HepG2 (cell line): ENCODE data around the gene PHTF2. TPM values are rescaled to one million over a fixed set of nuclear protein-coding genes. Genes with fewer than 3 reads are reported as not detected.

ENCODE experiments used
- ATAC-seq: fragments of 200-7000 bp; cut with Tn5 transposase; 3 replicates; pipeline ENCODE4 v1.9.1; 2020; ENCODE audit warnings: mild to moderate bottlenecking, moderate library complexity
- BruUV-seq: library from RNA; stranded (reverse); fragments of 400-500 nt; replicated peaks from 2 replicates; lab custom pipeline; 2021; lab: Mats Ljungman, UMichigan
- CTCF ChIA-PET: fragments of 300-600 bp; formaldehyde crosslinking; extraction: SDS; loops from one replicate; lab custom pipeline; 2021; ENCODE audit warnings: low total read pairs, inconsistent platforms, low intra/inter-chr PET ratio; lab: Yijun Ruan, JAX
- POLR2A ChIA-PET: fragments of 350-600 bp; sonication (Branson Sonifier 250); formaldehyde crosslinking; loops from one replicate; lab custom pipeline; 2020; ENCODE audit warnings: antibody characterized with exemption, inconsistent platforms; lab: Yijun Ruan, JAX
- DNase-seq: peaks from one replicate; pipeline ENCODE4 v3.0.0-alpha.2; 2015; ENCODE audit warnings: low spot score
- FAIRE-seq: peaks from 3 replicates; lab custom pipeline; 2011; peaks lifted over from hg19 to GRCh38; lab: Jason Lieb, UNC
- H2AFZ ChIP-seq: one replicate; pipeline ENCODE4 v1.6.1; 2011; ENCODE audit warnings: low read length, inconsistent platforms
- H3K27ac ChIP-seq: fragments of 300-600 bp; 3 replicates; pipeline ENCODE4 v1.8.0; 2011; ENCODE audit warnings: mixed run types, mild to moderate bottlenecking, mixed read lengths, low read length, inconsistent platforms; ENCODE audit not compliant: insufficient read depth; ENCODE audit errors: extremely low read length
- H3K27me3 ChIP-seq, 2 experiments: fragments of 200-600 bp in 1 of 2; 2 replicates in 1 of 2; 3 replicates in 1 of 2; pipeline versions ENCODE4 v1.6.0 to v1.8.0; 2011; ENCODE audit warnings: low read length in 2 of 2, mild to moderate bottlenecking in 2 of 2, moderate library complexity in 2 of 2, inconsistent platforms in 1 of 2; ENCODE audit not compliant: insufficient read depth in 2 of 2, control insufficient read depth in 1 of 2
- H3K36me3 ChIP-seq, 2 experiments: fragments of 200-600 bp in 1 of 2; replicated peaks in 1 of 2; 2 replicates in 1 of 2; 3 replicates in 1 of 2; pipeline versions ENCODE4 v1.5.1 to v1.8.0; 2011; ENCODE audit warnings: low read length in 2 of 2, inconsistent platforms in 1 of 2; ENCODE audit not compliant: insufficient read depth in 2 of 2, control insufficient read depth in 1 of 2
- H3K4me1 ChIP-seq: 2 replicates; pipeline ENCODE4 v1.5.1; 2012; ENCODE audit warnings: low read length, inconsistent platforms; ENCODE audit not compliant: insufficient read depth
- H3K4me2 ChIP-seq: 2 replicates; pipeline ENCODE4 v1.6.0; 2011; ENCODE audit warnings: low read depth, low read length, inconsistent platforms
- H3K4me3 ChIP-seq, 3 experiments: fragments of 200-600 bp in 1 of 3; sonication (generic), shearing (Covaris generic) in 1 of 3; replicated peaks in 1 of 3; 2 replicates each; pipeline ENCODE4 v1.5.1; 2011 to 2016; ENCODE audit warnings: low read length in 3 of 3, inconsistent platforms in 2 of 3, low read depth in 2 of 3, mild to moderate bottlenecking in 2 of 3, control low read depth in 1 of 3, mixed read lengths in 1 of 3; ENCODE audit not compliant: insufficient read depth in 1 of 3
- H3K79me2 ChIP-seq: one replicate; pipeline ENCODE4 v1.6.1; 2011; ENCODE audit warnings: low read length, inconsistent platforms; ENCODE audit not compliant: insufficient read depth
- H3K9ac ChIP-seq: 2 replicates; pipeline ENCODE4 v1.6.0; 2011; ENCODE audit warnings: mild to moderate bottlenecking, low read depth, low read length, inconsistent platforms; ENCODE audit not compliant: insufficient read depth
- H3K9me3 ChIP-seq: 2 replicates; pipeline ENCODE4 v1.5.1; 2012; ENCODE audit warnings: mild to moderate bottlenecking, low read length
- H4K20me1 ChIP-seq: 2 replicates; pipeline ENCODE4 v1.6.0; 2011; ENCODE audit warnings: inconsistent platforms, mild to moderate bottlenecking, low read length, moderate library complexity; ENCODE audit not compliant: insufficient read depth
- GLI4 ChIP-seq: sonication (generic); formaldehyde crosslinking; IDR thresholded peaks from 2 replicates; pipeline ENCODE4 v1.5.1; 2020; ENCODE audit warnings: missing genetic modification reagents, mild to moderate bottlenecking, moderate library complexity, borderline replicate concordance
- MAFF ChIP-seq: IDR thresholded peaks from 2 replicates; pipeline ENCODE4 v1.6.1; 2011; ENCODE audit warnings: low read depth, low read length, improper control_type of control experiment
- MAFK ChIP-seq, 2 experiments: IDR thresholded peaks in 1 of 2; conservative IDR thresholded peaks in 1 of 2; 2 replicates each; pipeline ENCODE4 v1.6.1; 2011; ENCODE audit warnings: improper control_type of control experiment in 2 of 2, low read length in 2 of 2
- SCMH1 ChIP-seq: sonication (generic); formaldehyde crosslinking; IDR thresholded peaks from 2 replicates; pipeline ENCODE4 v1.9.0; 2021; ENCODE audit warnings: missing genetic modification reagents, mild to moderate bottlenecking, borderline replicate concordance
- WGBS: methylation state at CpG from one replicate; pipeline ENCODE4 v1.1.6; 2017; ENCODE audit warnings: low lambda C conversion rate; 5-methylcytosine and 5-hydroxymethylcytosine counted together
- in situ Hi-C: cut with HindIII; loops from 2 replicates; pipeline ENCODE4 v1.10.0; 2017; ENCODE audit warnings: low pct_unique_long_range_greater_than_20kb; ENCODE audit not compliant: extremely low pct_ligation_motif_present
- intact Hi-C: fragments of 100-400 bp; cut with micrococcal nuclease; formaldehyde crosslinking; loops from one replicate; pipeline ENCODE4 v1.10.0; 2022; ENCODE audit not compliant: unreplicated experiment
- polyA plus RNA-seq, 8 experiments: library from polyadenylated mRNA; depleted of rRNA in 3 of 8; stranded (reverse) in 7 of 8; unstranded in 1 of 8; fragments of >200 nt; fragmentation: Illumina TruSeq in 4 of 8; extraction: Trizol in 4 of 8; gene quantifications; 2 replicates each; pipeline versions ENCODE4 v1.2.1 to v1.2.3, GENCODE V29; 2011 to 2016; ENCODE audit warnings: low read depth in 4 of 8, missing spikeins in 1 of 8, mixed read lengths in 1 of 8; ENCODE audit not compliant: insufficient read depth in 1 of 8
- total RNA-seq, 5 experiments: library from RNA; depleted of rRNA; stranded (reverse); fragments of >200 nt; fragmentation: Illumina TruSeq; extraction: Trizol; gene quantifications; 2 replicates each; pipeline ENCODE4 v1.2.3, GENCODE V29; 2016; ENCODE audit warnings: low read depth in 1 of 5

The PHTF2 gene
- total and polyA plus RNA-seq, 2 of the 13 experiments (the other 11 are each of a cell fraction or from before 2014, with no cell fraction given) = 7.4 to 10.2 TPM

- TF ChIP-seq GLI4 (CRISPR knock-in tag) = no peak
- 97% methylated on average over 4 of the region's 4 CpGs for WGBS
- H2AFZ ChIP-seq = no peak overlapping the region
- H3K4me3 ChIP-seq = no peak overlapping the region
- H3K36me3 ChIP-seq = peaks cover 0 to 6% of the 10 kb centered on the region in 2 experiments; a peak in 3 of 5 replicates
- FAIRE-seq (no peak), DNase-seq (no peak), ATAC-seq (no peak)
- peaks cover 16% of the 10 kb centered on the region for H3K4me1 ChIP-seq
- CTCF ChIA-PET = no interaction called here
- POLR2A ChIA-PET = no interaction called here
- no TSS peak for BruUV-seq
- no peak overlapping the region for H3K27ac ChIP-seq
- intact Hi-C loops (no loop called here), in situ Hi-C loops (no loop called here)
- no peaks in the 10 kb centered on the region; the same call in 1 of the 2 replicates for H4K20me1 ChIP-seq
- peaks cover 28% of the 10 kb centered on the region for H3K79me2 ChIP-seq
- no peaks in the 10 kb centered on the region for H3K9me3 ChIP-seq
- H3K9ac ChIP-seq = no peak overlapping the region
- H3K27me3 ChIP-seq = no peaks in the 10 kb centered on the region; a peak in 1 of 5 replicates
- no peak overlapping the region for H3K4me2 ChIP-seq
Measured at GRCh38 chr7:77794000-77794399, 4.6 kb upstream of the PHTF2 start.

- Histone ChIP-seq H3K27ac (no peak overlapping the region), H3K9ac (no peak overlapping the region), H3K27me3 (no peaks in the 10 kb centered on the region; a peak in 1 of 5 replicates), H4K20me1 (no peaks in the 10 kb centered on the region; the same call in 1 of the 2 replicates), H3K36me3 (peaks cover 0 to 6% of the 10 kb centered on the region in 2 experiments; a peak in 3 of 5 replicates), H2AFZ (no peak overlapping the region), H3K9me3 (no peaks in the 10 kb centered on the region), H3K79me2 (peaks cover 37% of the 10 kb centered on the region)
- FAIRE-seq (no peak), DNase-seq (no peak), ATAC-seq (no peak)
- no TSS peak for BruUV-seq
- in situ Hi-C loops = no loop called here
- intact Hi-C loops = no loop called here
- CTCF ChIA-PET = no interaction called here
- TF ChIP-seq SCMH1 (CRISPR knock-in tag) (no peak), MAFK (conservative IDR thresholded peaks at IDR 0.05 in 1 of 2, IDR thresholded peaks at IDR 0.05 in 1 of 2; ENCODE audit: low read length in 2 of 2) (peak; percentile 44 to 67; a peak in 3 of 4 replicates), MAFF (peak; percentile 51; the same call in 1 of the 2 replicates)
- TF ChIP-seq, all 625 proteins: peak for 2
- 99% methylated on average over 3 of the region's 3 CpGs for WGBS
- Histone ChIP-seq H3K4me2 (peak overlapping the region; percentile 89; the same call in 1 of the 2 replicates), H3K4me3 (no peak overlapping the region), H3K4me1 (peaks cover 28% of the 10 kb centered on the region)
- POLR2A ChIA-PET = no interaction called here
Measured at GRCh38 chr7:77796109-77796508, 2.5 kb upstream of the PHTF2 start.
